ENCODE results near the gene ENGASE.
"Not testable (repeated sequence)": the region's sequence is repeated elsewhere in the genome, so short reads cannot be mapped to it uniquely, and the experiment has no call there.

Gene ENGASE

GRCh38 chr17:79074649-79075445 lies at the start of gene ENGASE:
TSS of gene ENGASE (plus strand) at chr17:79074824. CDS start at chr17:79074945, 121 bp downstream.
- peak; percentile 86 for DNase-seq (ENCODE audit: low spot score)

GRCh38 chr17:79024901-79025737 lies 49.5 kb upstream of the ENGASE start:
- no peak for DNase-seq (ENCODE audit: low spot score)

DNA sequence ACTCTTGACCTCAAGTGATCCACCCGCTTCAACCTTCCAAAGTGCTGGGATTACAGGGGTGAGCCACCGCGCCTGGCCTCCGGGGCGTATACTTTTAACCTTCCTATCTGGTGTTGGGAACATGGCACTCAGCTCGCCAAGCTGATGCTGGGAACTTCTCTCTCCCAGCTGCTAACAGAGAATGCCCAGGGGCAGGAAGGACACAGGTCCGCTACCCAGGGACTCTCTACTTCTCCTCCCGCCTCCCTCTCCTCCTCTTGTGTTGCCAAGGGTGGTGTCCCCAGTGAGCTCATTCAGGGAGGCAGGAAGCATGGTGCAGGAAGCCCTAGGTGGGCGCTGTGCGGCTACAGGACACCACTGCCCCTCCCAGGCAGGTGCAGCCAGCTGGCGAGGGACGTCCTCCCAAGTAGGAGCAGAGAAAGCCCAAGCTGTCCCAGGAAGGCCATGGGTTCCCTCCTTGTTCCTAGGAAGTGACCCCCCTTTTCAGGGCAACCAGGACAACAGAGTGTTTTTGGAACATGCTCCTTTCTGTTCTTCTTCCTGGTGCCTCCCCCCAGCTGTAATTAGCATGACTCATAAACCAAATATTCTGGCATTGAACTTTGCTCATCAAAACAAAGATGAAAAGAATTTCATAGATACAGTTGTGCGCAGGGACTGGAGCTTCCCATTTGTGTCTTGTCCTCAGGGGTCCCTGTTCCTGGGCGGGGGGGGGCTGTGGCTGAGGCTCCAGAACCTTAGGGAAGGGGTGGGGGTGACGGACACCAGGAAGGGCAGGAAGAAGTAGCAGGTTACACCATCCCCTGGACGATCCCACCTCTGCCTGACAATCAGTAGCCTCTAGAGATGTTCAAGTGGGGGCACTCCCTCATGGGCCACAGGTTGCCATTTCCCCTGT lies 48.0 kb upstream of the ENGASE start:
- DNase-seq (ENCODE audit: low spot score), result no peak

DNA sequence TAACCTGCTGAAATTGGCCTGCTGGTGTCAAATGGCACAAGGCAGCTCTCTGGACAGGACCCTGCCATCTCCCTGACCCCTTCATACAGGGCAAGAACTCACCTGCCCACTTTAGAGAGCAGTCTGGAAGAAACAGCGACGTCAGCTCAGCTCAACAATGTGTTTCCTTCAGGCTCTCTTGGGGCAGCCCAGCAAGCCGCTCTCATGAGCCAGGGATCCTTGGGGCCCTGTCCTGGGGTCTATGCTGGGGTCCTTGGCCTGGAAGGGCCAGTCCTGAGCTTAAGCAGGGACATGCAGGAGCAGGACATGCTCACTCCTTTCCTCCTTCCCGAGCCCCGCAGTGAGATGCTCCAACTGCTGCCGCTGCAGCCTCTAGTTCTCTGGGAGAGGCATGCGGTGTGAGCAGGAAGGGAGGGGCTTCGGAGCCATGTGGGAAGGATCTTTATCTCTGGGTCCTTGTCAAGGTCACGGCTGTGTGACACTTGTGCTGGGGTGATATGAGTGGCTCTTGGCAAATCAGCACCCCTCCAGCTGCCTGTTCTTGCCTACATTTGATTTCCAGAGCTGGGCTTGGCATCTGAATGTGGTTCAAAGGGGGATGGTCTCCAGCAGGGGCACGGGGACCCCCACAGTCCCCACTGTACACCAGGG lies 47.2 kb upstream of the ENGASE start:
- DNase-seq (ENCODE audit: low spot score), result no peak

DNA sequence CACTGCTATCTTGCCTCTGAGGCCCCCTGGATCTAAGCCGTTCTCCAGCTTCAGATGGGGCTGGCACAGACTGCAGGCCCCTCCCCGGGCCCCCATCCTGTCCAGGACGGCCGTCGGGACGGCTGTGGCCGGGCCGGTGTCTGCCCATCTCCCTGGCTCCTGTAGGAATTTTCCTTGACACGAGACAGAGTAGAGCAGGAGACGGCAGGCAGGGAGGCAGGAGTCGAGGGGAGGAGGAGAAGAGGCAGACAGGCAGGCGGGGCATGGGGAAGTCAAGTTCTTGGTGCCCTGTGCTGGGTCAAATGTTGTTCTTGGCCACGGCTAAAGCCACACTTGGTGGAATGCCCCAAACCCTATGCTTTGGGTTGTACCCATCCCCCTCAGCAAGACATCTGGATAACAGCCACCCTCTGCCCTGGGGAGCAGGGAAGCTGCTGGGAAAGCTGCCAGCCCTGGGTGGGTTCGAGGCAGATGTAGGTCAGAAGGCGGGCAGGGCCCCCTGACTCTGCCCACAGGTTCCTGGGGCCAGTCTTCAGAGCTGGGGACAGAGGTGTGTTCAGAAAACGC lies 46.6 kb upstream of the ENGASE start:
- no peak for DNase-seq (ENCODE audit: low spot score)

DNA sequence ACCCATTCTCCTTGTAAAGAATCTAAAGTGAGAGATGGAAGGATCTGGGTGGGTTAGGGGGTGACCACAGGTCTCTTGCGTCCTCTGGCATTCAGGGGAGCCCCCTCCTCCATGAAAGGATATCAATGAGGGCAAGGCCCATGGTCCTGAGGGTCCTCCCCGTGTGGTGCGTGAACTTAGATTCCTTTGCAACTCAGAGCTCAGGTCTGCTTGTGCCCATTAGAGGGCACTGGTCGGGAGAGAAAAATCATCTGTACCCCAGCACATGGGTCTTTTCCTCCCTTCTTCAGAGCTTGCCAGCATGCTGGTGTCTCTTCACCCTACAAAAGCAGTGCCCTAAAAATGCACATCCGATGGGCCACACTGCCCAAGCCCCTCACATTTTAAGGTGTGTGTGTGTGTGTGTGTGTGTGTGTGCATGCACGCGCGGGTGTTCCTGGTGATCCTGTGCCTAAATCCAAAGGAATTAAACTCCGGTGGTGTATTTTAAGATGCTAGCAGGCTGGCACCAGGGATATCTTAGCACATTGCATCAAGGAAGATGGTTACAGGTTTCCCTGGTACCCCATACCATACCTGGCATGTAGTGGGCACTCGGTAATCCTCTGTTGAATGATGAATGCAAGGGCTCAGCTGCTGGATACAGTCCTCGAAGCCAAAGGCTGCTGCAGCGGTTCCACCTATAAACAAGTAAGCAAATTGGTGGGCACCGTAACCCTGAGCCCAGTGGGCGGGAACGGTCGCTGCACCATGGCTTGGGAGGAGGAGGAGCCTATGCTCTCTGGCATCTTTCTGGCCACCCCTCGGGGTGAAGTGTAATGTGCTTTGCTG lies 45.9 kb upstream of the ENGASE start:
- peak; percentile 25 for DNase-seq (ENCODE audit: low spot score)

GRCh38 chr17:79029327-79030009 lies 45.2 kb upstream of the ENGASE start:
- DNase-seq (ENCODE audit: low spot score), result no peak

DNA sequence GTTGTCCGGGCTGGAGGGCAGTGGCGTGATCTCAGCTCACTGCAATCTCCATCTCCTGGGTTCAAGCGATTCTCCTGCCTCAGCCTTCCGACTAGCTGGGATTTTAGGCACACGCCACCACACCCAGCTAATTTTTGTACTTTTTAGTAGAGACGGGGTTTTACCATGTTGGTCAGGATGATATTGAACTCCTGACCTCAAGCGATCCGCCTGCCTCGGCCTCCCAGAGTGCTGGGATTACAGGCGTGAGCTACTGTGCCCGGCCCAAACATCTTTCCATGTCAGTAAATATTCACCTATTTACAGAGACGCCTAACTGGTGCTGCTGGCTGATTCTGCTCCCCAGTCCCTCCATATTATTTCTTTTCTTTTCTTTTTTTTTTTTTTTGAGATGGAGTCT lies 44.0 kb upstream of the ENGASE start:
- DNase-seq (ENCODE audit: low spot score), result not testable (repeated sequence)

DNA sequence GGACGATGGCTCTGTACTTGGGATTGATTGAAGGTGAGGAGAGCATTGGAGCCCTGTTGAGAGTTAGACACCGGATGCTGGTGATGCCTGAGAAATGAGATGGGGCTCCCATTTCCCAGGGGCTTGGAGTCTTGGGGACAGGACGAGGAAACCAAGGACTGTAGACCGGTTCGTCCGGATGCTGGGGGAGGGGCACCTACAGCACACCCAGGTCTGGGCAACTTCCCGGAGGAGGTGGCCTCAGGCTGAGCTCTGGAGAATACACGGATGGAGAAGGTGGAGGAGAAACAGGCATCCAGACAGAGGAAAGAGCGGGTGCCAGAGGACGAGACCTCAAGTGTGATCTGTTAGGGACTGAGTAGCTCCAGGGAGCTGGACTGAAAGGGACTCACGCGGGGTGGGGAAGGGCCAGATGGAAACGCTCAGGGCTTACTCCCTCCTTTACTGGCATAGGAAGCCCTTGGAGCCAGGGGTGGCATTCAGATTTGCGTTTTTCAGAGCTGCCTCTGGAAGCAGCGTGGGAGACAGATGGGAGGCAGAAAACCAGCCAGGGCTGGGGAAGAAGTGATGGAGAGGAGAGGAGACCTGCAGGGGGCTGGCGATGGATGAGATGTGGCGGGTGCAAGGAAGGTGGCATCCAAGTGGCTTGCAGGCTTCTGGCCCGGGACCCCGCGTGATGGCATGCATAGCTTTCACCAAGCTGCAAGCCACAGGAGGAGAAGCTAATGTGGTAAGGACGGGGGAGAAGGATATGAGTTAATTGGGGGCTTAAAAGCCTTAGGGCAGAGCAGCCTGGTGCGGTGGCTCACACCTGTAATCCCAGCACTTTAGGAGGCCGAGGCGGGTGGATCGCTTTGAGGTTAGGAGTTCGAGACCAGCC lies 42.4 kb upstream of the ENGASE start:
- no peak for DNase-seq (ENCODE audit: low spot score)

GRCh38 chr17:79033046-79033616 lies 41.5 kb upstream of the ENGASE start:
- no peak for DNase-seq (ENCODE audit: low spot score)

DNA sequence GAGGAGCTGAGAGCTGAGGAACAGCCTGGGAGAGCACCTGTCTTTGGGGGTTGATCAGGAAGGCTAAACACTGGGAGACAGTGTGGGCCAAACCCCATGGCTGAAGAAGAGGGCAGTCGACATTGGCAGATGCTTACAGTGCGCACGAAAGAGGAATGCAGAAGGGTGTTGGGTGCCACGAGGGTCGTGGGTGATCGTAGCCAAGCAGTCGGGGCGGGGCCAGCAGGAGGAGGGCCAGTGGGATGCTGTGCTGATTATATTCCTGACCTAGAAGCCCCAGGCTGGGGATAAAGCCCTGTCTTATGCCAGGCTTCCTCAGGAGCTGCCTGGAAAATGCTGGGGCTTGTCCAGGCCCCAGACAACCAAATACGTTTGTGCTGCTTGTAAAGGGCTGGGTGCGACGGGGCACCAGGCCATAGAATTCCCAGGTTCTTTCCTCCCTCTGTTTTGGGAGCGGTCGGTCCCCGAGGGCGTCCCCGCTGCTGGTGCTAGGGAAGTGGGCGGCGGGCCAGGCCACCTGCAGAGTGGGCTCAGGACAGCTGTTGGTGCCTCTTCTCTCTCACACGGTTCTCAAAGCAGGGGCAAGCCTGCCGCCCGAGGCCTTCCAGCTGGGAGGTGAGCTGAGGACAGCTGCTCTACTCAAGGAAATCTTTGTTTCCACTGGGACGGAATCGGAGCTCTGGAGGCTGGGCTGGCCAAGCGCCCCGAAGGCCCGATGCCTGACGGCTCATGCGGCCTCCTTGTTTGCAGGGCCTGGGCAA lies 40.7 kb upstream of the ENGASE start:
- DNase-seq (ENCODE audit: low spot score), result no peak

- no peak for DNase-seq (ENCODE audit: low spot score)
Observed at GRCh38 chr17:79034931-79035485, 39.6 kb upstream of the ENGASE start.

DNA sequence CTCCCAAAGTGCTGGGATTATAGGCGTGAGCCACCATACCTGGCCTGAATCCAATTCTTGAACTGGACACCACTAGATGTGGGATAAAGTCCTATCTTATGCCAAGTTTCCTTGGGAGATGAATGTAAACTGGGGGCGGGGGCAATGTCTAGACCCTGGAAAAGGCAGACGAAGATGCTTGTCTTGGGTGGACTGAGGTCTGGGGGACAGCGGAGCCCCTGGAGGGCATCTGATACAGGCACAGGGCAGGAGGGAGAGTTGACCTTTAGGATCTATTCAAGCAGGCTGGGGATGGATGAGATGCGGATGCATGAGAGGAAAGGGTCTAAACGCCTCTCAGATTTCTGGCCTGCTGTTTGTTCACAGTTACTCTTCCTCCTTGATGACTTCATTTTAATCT lies 38.9 kb upstream of the ENGASE start:
- no peak for DNase-seq (ENCODE audit: low spot score)

GRCh38 chr17:79036181-79036580 lies 38.4 kb upstream of the ENGASE start:
- no peak for DNase-seq (ENCODE audit: low spot score)

DNA sequence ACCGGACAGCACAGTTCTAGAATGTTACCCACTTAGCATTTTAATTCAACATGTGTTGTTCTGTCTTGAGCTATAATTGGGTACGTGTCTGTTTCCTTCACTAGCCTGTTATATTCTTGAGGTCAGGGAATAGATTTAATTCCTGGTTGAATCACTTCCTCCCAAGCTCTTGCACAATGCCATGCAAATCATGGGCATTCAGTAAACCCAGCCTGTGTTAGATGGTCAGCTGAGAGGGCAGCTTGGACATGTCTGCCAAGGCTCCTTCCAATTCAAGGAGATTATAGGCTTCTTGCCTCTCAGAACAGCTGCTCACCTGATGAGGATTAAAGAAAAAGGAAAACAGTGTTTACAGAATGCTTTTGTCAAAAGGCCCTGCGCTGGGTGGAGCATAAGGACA lies 38.0 kb upstream of the ENGASE start:
- DNase-seq (ENCODE audit: low spot score), result no peak

GRCh38 chr17:79038545-79039135 lies 36.0 kb upstream of the ENGASE start:
- DNase-seq (ENCODE audit: low spot score), result no peak

- DNase-seq (ENCODE audit: low spot score), result no peak
Observed at GRCh38 chr17:79039171-79039570, 35.5 kb upstream of the ENGASE start.
